SH-SY5Y (cell line): Measurements from ENCODE around the gene SMYD3.

ENCODE experiments used
- GATA2 ChIP-seq: IDR thresholded peaks from 2 replicates; pipeline ENCODE4 v1.6.1; 2011; ENCODE audit warnings: mild to moderate bottlenecking, low read depth, low read length
- GATA3 ChIP-seq: IDR thresholded peaks from 2 replicates; pipeline ENCODE4 v1.6.1; 2011; ENCODE audit warnings: low read depth, mild to moderate bottlenecking, low read length, moderate library complexity

GRCh38 chr1:246460406-246460805, 46.7 kb downstream of the SMYD3 start:
- TF ChIP-seq GATA2 = no peak
- TF ChIP-seq GATA3 = no peak
